NCI-H82 treated with DMSO at 0.1 percent for 48 hours (cell line): ENCODE measurements around the gene FKBP2.

ENCODE experiments used
- DNase-seq: peaks from one replicate; lab custom pipeline; 2025; ENCODE audit not compliant: unreplicated experiment; lab: John Stamatoyannopoulos, UW

Gene FKBP2

GRCh38 chr11:64284048-64284961, 43.4 kb downstream of the FKBP2 start, which contains the start of gene BAD:
Gene BAD (minus strand): TSS chr11:64284665. CDS start chr11:64284368, 297 bp downstream.
- DNase-seq = peak; percentile 65

GRCh38 chr11:64284962-64285884, 44.3 kb downstream of the FKBP2 start, which contains the start of gene GPR137:
Gene GPR137 (plus strand): TSS chr11:64285848. CDS start chr11:64286525, 677 bp downstream.
- DNase-seq = peak; percentile 26

- DNase-seq = no peak
Observed at GRCh38 chr11:64285885-64286800, 45.2 kb downstream of the FKBP2 start.

GRCh38 chr11:64286801-64287159, 45.9 kb downstream of the FKBP2 start:
- DNase-seq = no peak

GRCh38 chr11:64287676-64288352, 46.9 kb downstream of the FKBP2 start:
- no peak for DNase-seq

GRCh38 chr11:64288353-64288750, 47.5 kb downstream of the FKBP2 start:
- no peak for DNase-seq

- DNase-seq = no peak
Observed at GRCh38 chr11:64289002-64289564, 48.2 kb downstream of the FKBP2 start.

GRCh38 chr11:64290352-64291261, 49.7 kb downstream of the FKBP2 start:
- DNase-seq = no peak

- DNase-seq = no peak
Observed at GRCh38 chr11:64291262-64291751, 50.4 kb downstream of the FKBP2 start, which contains the start of gene KCNK4. Gene KCNK4 (plus strand): TSS chr11:64291302. CDS start chr11:64293019, 1,717 bp downstream.

GRCh38 chr11:64291752-64292459, 51.0 kb downstream of the FKBP2 start:
- DNase-seq = no peak

- no peak for DNase-seq
Observed at GRCh38 chr11:64292460-64293254, 51.8 kb downstream of the FKBP2 start.
